Peyer's patch (tissue), 4 donors: ENCODE measurements around the gene GNE. TPM values are rescaled to one million over a fixed set of nuclear protein-coding genes. Genes with fewer than 3 reads are reported as not detected.

ENCODE experiments used
- DNase-seq, 3 donors: peaks; one replicate each; pipeline ENCODE4 v3.0.0-alpha.2; 2017 to 2019
- H3K27ac ChIP-seq, 4 donors: fragments of 200-600 bp; sonication (generic); one replicate each; pipeline ENCODE4 v1.5.1; 2016 to 2019
- H3K27me3 ChIP-seq, 2 donors: fragments of 200-600 bp; sonication (generic); one replicate each; pipeline ENCODE4 v1.5.1; 2019
- H3K36me3 ChIP-seq, 3 donors: fragments of 200-600 bp; sonication (generic); one replicate each; pipeline ENCODE4 v1.5.1; 2016 to 2019
- H3K4me1 ChIP-seq, 4 donors: fragments of 200-600 bp; sonication (generic); one replicate each; pipeline ENCODE4 v1.5.1; 2016 to 2019
- H3K4me3 ChIP-seq, 4 donors: fragments of 200-600 bp; sonication (generic); 1 replicate in 3 of 4; 2 replicates in 1 of 4; pipeline ENCODE4 v1.5.1; 2016 to 2019; ENCODE audit warnings: mild to moderate bottlenecking in 1 of 4
- H3K9me3 ChIP-seq, 4 donors: fragments of 200-600 bp; sonication (generic); one replicate each; pipeline ENCODE4 v1.5.1; 2016 to 2019; ENCODE audit warnings: mild to moderate bottlenecking in 1 of 4
- POLR2A ChIP-seq, 2 donors: fragments of 450-650 bp; IDR thresholded peaks; one replicate each; pipeline ENCODE4 v1.5.1; 2017; ENCODE audit warnings: antibody characterized with exemption in 2 of 2, mild to moderate bottlenecking in 2 of 2, moderate library complexity in 2 of 2
- total RNA-seq, 4 donors: library from RNA; depleted of rRNA; stranded (reverse); fragments of >200 nt; gene quantifications; one replicate each; pipeline ENCODE4 v1.1.0, GENCODE V29; 2016
- TF ChIP-seq, protein P1 (sequence below), 6 experiments: fragments of 450-650 bp in 4 of 6; fragments of 200-600 bp in 2 of 6; sonication (generic) in 1 of 6; IDR thresholded peaks; one replicate each; pipeline ENCODE4 v1.5.1; 2017 to 2019; ENCODE audit warnings: antibody characterized with exemption in 6 of 6, mild to moderate bottlenecking in 3 of 6, moderate library complexity in 1 of 6

GNE gene
- total RNA-seq, 4 donors from 2014 or later = 18.4 to 47.0 (median 23.5) TPM

DNA sequence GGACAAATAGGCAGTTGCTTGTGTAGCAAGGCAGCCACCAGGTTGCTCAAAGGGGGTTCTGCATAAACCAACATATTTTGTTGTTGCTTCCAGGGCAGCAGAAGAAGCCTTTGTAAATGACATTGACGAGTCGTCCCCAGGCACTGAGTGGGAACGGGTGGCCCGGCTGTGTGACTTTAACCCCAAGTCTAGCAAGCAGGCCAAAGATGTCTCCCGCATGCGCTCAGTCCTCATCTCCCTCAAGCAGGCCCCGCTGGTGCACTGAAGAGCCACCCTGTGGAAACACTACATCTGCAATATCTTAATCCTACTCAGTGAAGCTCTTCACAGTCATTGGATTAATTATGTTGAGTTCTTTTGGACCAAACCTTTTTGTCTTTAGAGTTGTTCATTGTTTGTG lies 46.7 kb downstream of the GNE start:
- Histone ChIP-seq H3K9me3 (no peaks in the 10 kb centered on the region), H3K4me3 (no peak overlapping the region), H3K4me1 (no peaks in the 10 kb centered on the region), H3K27ac (no peak overlapping the region), H3K36me3 (peaks cover 0 to 80% (median 4%) of the 10 kb centered on the region in 3 donors), H3K27me3 (no peaks in the 10 kb centered on the region)
- TF ChIP-seq, protein P1, sequence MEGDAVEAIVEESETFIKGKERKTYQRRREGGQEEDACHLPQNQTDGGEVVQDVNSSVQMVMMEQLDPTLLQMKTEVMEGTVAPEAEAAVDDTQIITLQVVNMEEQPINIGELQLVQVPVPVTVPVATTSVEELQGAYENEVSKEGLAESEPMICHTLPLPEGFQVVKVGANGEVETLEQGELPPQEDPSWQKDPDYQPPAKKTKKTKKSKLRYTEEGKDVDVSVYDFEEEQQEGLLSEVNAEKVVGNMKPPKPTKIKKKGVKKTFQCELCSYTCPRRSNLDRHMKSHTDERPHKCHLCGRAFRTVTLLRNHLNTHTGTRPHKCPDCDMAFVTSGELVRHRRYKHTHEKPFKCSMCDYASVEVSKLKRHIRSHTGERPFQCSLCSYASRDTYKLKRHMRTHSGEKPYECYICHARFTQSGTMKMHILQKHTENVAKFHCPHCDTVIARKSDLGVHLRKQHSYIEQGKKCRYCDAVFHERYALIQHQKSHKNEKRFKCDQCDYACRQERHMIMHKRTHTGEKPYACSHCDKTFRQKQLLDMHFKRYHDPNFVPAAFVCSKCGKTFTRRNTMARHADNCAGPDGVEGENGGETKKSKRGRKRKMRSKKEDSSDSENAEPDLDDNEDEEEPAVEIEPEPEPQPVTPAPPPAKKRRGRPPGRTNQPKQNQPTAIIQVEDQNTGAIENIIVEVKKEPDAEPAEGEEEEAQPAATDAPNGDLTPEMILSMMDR (IDR thresholded peaks at IDR 0.05) = no peak
- no peak for TF ChIP-seq POLR2A (IDR thresholded peaks at IDR 0.05)
- DNase-seq = no peak

- no peak overlapping the region for H3K27ac ChIP-seq
- no peaks in the 10 kb centered on the region for H3K27me3 ChIP-seq
- H3K36me3 ChIP-seq = peaks cover 0 to 83% (median 4%) of the 10 kb centered on the region in 3 donors
- TF ChIP-seq POLR2A (IDR thresholded peaks at IDR 0.05) = no peak
- TF ChIP-seq, protein P1 (IDR thresholded peaks at IDR 0.05) = no peak
- H3K4me3 ChIP-seq = no peak overlapping the region
- no peak for DNase-seq
- no peaks in the 10 kb centered on the region for H3K9me3 ChIP-seq
- no peaks in the 10 kb centered on the region for H3K4me1 ChIP-seq
These were observed 47.5 kb downstream of the GNE start for GRCh38 chr9:36210722-36211121.

GRCh38 chr9:36208521-36209253 lies 49.6 kb downstream of the GNE start:
- Histone ChIP-seq H3K27ac (no peak overlapping the region), H3K9me3 (no peaks in the 10 kb centered on the region), H3K4me3 (no peak overlapping the region), H3K27me3 (no peaks in the 10 kb centered on the region), H3K4me1 (no peaks in the 10 kb centered on the region), H3K36me3 (peaks cover 0 to 97% (median 4%) of the 10 kb centered on the region in 3 donors)
- no peak for DNase-seq
- TF ChIP-seq, protein P1 (IDR thresholded peaks at IDR 0.05) = no peak
- TF ChIP-seq POLR2A (IDR thresholded peaks at IDR 0.05) = no peak

GRCh38 chr9:36207546-36208012 lies 50.7 kb downstream of the GNE start:
- DNase-seq = no peak
- peaks cover 0 to 98% (median 4%) of the 10 kb centered on the region in 3 donors for H3K36me3 ChIP-seq
- no peaks in the 10 kb centered on the region for H3K9me3 ChIP-seq
- no peak overlapping the region for H3K27ac ChIP-seq
- no peaks in the 10 kb centered on the region for H3K4me1 ChIP-seq
- no peak overlapping the region for H3K4me3 ChIP-seq
- H3K27me3 ChIP-seq = no peaks in the 10 kb centered on the region
- TF ChIP-seq POLR2A (IDR thresholded peaks at IDR 0.05) = no peak
- TF ChIP-seq, protein P1 (IDR thresholded peaks at IDR 0.05) = no peak

DNA sequence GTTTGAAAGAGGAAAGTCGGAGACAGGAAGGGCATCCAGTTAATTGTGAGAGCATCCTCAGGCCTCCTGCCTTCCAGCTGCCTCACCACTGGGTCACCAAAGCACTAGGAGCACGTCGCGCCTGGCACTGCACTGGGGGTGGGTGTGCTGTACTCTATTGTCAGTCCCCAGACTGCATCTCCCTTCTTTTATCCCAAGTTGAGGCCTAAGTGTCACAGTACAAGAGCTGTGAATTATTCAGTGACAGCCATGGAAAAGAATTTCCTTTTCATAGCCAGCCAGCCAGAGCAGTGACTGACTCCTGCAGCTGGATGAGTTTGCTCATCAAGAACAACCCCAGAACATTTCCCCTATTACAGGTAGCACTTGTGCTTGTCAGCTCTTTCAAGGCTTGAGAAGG lies 51.2 kb downstream of the GNE start:
- H3K4me3 ChIP-seq = no peak overlapping the region
- H3K9me3 ChIP-seq = no peaks in the 10 kb centered on the region
- DNase-seq = no peak
- peaks cover 0 to 98% (median 4%) of the 10 kb centered on the region in 3 donors for H3K36me3 ChIP-seq
- H3K27ac ChIP-seq = no peak overlapping the region
- H3K4me1 ChIP-seq = no peaks in the 10 kb centered on the region
- TF ChIP-seq POLR2A (IDR thresholded peaks at IDR 0.05) = no peak
- TF ChIP-seq, protein P1 (IDR thresholded peaks at IDR 0.05) = no peak
- H3K27me3 ChIP-seq = no peaks in the 10 kb centered on the region
